Uterus (tissue), 2 donors: Measurements from ENCODE around the gene GIMAP8.

Experiments
- POLR2A ChIP-seq, 2 donors: fragments of 450-650 bp; IDR thresholded peaks; one replicate each; pipeline ENCODE4 v1.6.1; 2016; ENCODE audit warnings: antibody characterized with exemption in 2 of 2, mild to moderate bottlenecking in 1 of 2, moderate library complexity in 1 of 2
- TF ChIP-seq, protein P1 (sequence below), 4 experiments: fragments of 200-600 bp in 2 of 4; fragments of 450-650 bp in 2 of 4; sonication (generic) in 2 of 4; IDR thresholded peaks; one replicate each; pipeline ENCODE4 v1.5.1; 2016 to 2019; ENCODE audit warnings: antibody characterized with exemption in 4 of 4, mild to moderate bottlenecking in 2 of 4, moderate library complexity in 1 of 4

DNA sequence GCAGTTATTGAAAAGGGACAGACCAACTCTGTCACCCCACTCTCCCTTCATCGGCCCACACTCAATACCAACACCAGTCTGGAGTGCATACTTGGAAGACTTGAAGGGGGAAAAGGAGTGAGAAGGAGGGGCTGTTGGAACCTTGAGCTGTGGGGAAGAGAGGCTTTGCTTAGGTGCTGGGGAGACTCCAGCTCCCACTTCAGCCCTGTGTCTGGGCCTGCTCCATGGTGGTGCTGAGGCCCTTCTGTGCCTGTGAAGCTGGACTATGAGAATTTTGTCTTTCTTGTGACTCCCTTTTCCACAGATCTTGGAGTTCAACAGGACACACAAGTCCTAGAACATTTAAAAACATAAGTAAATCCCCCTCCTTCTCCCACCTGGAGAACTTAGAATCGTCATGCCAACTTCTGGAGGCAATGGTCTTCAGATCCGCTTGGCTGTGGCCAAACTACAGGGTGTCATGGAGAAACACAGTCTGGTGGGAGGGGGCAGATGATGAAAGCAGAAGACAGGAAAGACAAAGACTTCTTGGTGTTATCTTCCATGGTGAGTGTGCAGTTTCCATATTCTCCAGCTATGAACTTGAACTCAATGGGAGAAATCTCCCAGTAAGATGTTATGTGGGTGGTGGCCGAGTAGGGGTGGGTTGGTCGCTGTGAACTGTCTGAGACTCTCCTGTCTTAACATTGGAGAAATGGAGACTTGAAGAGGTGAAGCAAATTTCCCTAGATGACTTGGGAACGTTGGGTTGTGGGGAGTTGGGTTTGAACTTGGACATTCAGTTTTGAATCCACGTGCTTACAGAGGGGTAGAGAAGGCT is 18.4 kb upstream of the GIMAP8 start:
- TF ChIP-seq POLR2A (IDR thresholded peaks at IDR 0.05), result no peak
- TF ChIP-seq, protein P1, sequence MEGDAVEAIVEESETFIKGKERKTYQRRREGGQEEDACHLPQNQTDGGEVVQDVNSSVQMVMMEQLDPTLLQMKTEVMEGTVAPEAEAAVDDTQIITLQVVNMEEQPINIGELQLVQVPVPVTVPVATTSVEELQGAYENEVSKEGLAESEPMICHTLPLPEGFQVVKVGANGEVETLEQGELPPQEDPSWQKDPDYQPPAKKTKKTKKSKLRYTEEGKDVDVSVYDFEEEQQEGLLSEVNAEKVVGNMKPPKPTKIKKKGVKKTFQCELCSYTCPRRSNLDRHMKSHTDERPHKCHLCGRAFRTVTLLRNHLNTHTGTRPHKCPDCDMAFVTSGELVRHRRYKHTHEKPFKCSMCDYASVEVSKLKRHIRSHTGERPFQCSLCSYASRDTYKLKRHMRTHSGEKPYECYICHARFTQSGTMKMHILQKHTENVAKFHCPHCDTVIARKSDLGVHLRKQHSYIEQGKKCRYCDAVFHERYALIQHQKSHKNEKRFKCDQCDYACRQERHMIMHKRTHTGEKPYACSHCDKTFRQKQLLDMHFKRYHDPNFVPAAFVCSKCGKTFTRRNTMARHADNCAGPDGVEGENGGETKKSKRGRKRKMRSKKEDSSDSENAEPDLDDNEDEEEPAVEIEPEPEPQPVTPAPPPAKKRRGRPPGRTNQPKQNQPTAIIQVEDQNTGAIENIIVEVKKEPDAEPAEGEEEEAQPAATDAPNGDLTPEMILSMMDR (IDR thresholded peaks at IDR 0.05), result no peak
